IgD-negative memory B cell (primary cell): ENCODE measurements around the gene PRKCE. TPM values are rescaled to one million over a fixed set of nuclear protein-coding genes. Genes with fewer than 3 reads are reported as not detected.

Source experiments
- H3K27ac Mint-ChIP-seq, 3 donors: one replicate each; pipeline ENCODE4 v1.8.0; 2020 to 2022; ENCODE audit warnings: mild to moderate bottlenecking in 3 of 3, mixed read lengths in 3 of 3, moderate library complexity in 1 of 3
- H3K27me3 Mint-ChIP-seq: one replicate; pipeline ENCODE4 v1.8.0; 2021; ENCODE audit warnings: mixed read lengths
- H3K36me3 Mint-ChIP-seq: one replicate; pipeline ENCODE4 v1.8.0; 2020; ENCODE audit warnings: mild to moderate bottlenecking, mixed read lengths
- H3K4me1 Mint-ChIP-seq, 3 donors: one replicate each; pipeline ENCODE4 v1.8.0; 2020 to 2022; ENCODE audit warnings: mixed read lengths in 3 of 3, mild to moderate bottlenecking in 1 of 3
- H3K4me3 Mint-ChIP-seq, 4 donors: one replicate each; pipeline ENCODE4 v1.8.0; 2020 to 2022; ENCODE audit warnings: mild to moderate bottlenecking in 4 of 4, mixed read lengths in 4 of 4, moderate library complexity in 3 of 4
- H3K9me3 Mint-ChIP-seq, 3 donors: one replicate each; pipeline ENCODE4 v1.8.0; 2020 to 2021; ENCODE audit warnings: mixed read lengths in 3 of 3, mild to moderate bottlenecking in 1 of 3
- polyA plus RNA-seq: library from polyadenylated mRNA; unstranded; fragments of 300-500 nt; fragmentation: Illumina TruSeq; gene quantifications from one replicate; pipeline ENCODE4 v1.2.3, GENCODE V29; 2021

PRKCE gene
- polyA plus RNA-seq, 1 donor from 2014 or later = 12.7 TPM

DNA sequence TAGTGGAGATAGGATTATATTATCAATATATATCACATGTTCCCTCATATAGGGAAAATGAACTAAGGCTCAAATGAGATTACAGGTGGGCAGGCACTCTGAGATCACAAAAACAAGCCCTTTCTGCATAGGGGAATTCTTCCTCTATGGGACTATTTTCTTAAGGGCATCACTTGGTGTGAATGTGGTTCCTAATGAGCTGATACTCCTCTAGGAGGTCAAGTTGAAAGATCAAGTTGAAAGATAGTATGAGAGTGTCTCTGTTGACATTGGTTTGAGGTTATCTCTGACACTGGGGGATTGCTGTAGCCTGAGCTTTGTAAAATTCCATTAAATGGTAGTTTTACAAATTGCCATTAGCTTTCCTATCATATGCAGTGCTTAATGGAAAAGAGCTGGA, 270.4 kb downstream of the PRKCE start:
- H3K27me3 Mint-ChIP-seq = no peaks in the 10 kb centered on the region
- H3K27ac Mint-ChIP-seq = no peak overlapping the region
- H3K36me3 Mint-ChIP-seq = no peaks in the 10 kb centered on the region
- no peaks in the 10 kb centered on the region for H3K9me3 Mint-ChIP-seq
- H3K4me1 Mint-ChIP-seq = peaks cover 16 to 25% (median 20%) of the 10 kb centered on the region in 3 donors
- no peak overlapping the region for H3K4me3 Mint-ChIP-seq

DNA sequence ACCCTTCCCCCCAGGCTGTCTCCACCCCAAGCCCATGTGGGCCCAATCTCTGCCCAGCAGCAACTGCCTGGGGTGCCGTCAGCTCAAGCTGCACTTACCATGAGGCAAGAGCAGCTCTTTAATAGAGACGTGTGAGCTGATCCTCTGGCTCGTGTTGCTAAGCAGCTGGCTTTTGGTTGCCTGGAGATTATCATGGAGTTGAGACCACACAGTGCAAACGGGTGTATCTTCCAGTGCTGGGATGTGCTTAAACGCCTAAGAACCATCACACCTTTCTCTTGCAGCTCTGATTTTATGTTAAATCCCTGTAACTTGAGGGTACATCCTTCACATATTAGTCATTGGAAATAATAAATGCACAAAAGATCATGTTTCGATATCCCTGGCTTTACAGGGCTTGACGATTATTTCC, 271.1 kb downstream of the PRKCE start:
- H3K27me3 Mint-ChIP-seq = no peaks in the 10 kb centered on the region
- H3K4me3 Mint-ChIP-seq = no peak overlapping the region
- H3K36me3 Mint-ChIP-seq = no peaks in the 10 kb centered on the region
- H3K4me1 Mint-ChIP-seq = peaks cover 16 to 22% (median 20%) of the 10 kb centered on the region in 3 donors
- no peak overlapping the region for H3K27ac Mint-ChIP-seq
- no peaks in the 10 kb centered on the region for H3K9me3 Mint-ChIP-seq

DNA sequence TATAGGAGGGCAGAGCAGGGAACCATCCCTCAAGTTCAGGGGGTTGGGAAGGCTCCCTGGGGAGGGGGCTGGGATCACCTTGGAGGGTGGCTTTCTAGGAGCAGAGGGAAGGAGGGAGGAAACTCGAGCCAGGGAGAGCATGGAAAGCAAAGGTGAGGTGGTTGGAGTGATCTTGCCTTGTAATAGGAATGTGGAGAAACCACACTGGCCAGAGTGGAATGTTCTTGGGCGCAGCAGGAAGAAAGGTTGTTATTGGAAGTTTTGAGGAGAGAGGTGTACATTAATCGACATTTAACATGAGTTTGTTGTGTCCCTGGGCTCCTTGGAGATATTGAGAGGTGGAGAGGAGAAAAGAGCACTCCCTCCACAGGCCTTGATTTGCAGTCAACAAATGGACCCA, 272.2 kb downstream of the PRKCE start:
- no peaks in the 10 kb centered on the region for H3K27me3 Mint-ChIP-seq
- H3K4me3 Mint-ChIP-seq = no peak overlapping the region
- peaks cover 13 to 18% (median 15%) of the 10 kb centered on the region in 3 donors for H3K4me1 Mint-ChIP-seq
- H3K36me3 Mint-ChIP-seq = no peaks in the 10 kb centered on the region
- H3K27ac Mint-ChIP-seq = no peak overlapping the region
- no peaks in the 10 kb centered on the region for H3K9me3 Mint-ChIP-seq

DNA sequence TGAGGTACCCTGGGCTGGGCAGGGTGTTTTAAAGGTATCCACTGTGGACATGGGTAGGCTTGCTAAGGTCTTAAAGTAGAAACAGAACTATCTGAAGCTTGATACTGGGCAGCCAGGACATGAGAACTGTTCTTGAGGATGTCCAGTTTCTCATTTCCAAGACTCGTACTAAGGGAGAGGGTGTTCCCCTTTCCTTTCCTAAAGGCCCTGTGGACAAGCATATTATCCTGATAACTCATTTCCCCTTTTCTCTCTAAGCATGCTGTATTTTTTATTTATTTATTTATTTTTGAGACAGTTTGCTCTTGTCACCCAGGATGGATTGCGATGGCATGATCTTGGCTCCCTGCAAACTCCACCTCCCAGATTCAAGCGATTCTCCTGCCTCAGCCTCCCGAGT, 273.6 kb downstream of the PRKCE start:
- no peaks in the 10 kb centered on the region for H3K27me3 Mint-ChIP-seq
- H3K4me1 Mint-ChIP-seq = peaks cover 10 to 16% (median 10%) of the 10 kb centered on the region in 3 donors
- no peak overlapping the region for H3K27ac Mint-ChIP-seq
- peaks cover 6% of the 10 kb centered on the region for H3K36me3 Mint-ChIP-seq
- H3K4me3 Mint-ChIP-seq = no peak overlapping the region
- H3K9me3 Mint-ChIP-seq = no peaks in the 10 kb centered on the region

DNA sequence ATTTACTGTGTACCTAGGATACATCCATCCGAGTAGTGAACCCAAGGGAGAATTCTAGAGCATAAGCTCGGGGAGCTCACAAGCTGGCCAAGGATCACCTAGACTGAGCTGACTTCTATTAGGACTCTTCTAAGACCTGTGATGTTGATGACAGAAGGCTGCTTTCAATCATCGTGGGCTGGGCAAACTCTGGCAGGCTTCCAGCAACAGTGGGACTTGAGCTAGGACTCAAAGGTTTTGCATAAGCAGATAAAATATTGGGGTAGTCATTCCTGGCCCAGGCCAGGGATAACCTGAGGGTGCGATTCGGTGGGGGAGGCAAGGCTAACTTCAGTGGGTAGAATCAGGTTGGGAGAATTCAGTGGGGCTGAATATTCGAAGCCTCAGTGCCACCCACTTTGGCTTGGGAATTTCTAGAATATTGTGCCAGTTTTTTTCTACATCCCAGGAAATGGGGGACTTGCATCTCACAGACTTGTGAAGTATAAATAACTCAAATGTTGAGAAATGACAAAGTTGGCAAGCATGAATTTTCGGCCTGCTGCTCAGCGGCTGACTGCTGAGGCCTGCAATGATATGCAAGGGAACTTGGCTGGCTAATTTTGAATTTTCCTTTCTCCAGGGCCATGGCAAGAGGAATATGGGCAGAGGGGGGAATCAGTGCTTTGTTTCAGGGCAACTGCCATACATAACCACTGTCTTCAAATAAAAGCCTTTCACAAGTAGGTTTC, 274.3 kb downstream of the PRKCE start:
- peaks cover 7 to 18% (median 11%) of the 10 kb centered on the region in 3 donors for H3K4me1 Mint-ChIP-seq
- no peaks in the 10 kb centered on the region for H3K27me3 Mint-ChIP-seq
- peaks cover 7% of the 10 kb centered on the region for H3K36me3 Mint-ChIP-seq
- H3K9me3 Mint-ChIP-seq = no peaks in the 10 kb centered on the region
- H3K27ac Mint-ChIP-seq = no peak overlapping the region
- H3K4me3 Mint-ChIP-seq = no peak overlapping the region

DNA sequence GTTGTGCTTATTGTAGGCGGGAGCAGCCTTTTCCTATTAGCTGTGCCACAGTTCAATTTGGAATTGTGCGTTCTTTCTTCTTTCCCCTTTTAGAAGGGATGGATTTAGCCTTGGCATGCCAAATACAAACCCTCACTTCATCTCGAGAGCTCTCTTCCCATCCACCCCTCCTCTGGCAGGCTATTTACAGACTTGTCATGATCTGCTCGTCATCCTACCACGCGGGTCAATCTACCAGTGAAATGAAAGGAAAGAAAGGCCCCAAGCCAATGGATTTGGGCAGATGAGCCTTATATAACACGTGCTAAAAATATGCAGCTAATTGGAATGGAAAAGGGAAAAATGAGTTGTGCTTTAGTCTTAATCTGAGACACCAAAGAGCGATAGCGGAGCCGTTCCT, 277.5 kb downstream of the PRKCE start:
- Mint-ChIP-seq H3K27ac (no peak overlapping the region), H3K27me3 (no peaks in the 10 kb centered on the region), H3K36me3 (peaks cover 9% of the 10 kb centered on the region), H3K4me1 (peaks cover 11 to 21% (median 12%) of the 10 kb centered on the region in 3 donors), H3K4me3 (no peak overlapping the region), H3K9me3 (no peaks in the 10 kb centered on the region)

DNA sequence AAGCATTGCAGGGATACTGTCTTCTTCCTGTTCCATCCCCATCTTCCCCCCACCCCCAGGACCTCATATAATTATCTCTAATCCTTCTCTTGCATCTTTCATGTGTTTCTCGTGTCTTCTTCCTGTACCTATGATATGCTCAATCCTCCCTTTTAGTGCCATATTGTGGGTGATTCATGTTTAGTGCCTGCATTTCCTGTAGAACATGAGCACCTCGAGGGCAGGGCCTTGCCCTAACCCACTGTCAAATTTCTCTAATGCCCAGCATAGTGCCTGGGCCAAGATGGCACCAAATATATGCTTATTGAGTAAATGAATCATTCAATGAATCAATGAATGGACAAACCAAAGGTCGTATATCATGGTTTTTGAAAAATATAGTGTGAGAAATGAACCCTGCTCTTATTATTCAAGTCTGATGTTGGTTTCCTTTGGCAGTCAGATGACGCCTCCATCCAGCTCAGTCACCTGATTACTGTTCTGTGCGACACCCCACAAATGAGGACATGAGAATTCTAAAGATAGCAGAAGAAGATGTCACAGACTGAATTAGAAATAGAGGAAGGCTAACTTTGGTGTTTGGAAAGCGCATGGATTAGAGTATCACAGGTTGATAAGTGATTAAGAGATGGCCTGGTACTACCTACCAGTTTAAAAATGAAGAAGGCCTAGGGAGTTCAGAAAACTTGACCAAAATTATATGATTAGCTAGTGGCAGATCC, 278.4 kb downstream of the PRKCE start:
- H3K36me3 Mint-ChIP-seq = peaks cover 9% of the 10 kb centered on the region
- H3K9me3 Mint-ChIP-seq = no peaks in the 10 kb centered on the region
- H3K4me1 Mint-ChIP-seq = peaks cover 11 to 18% (median 12%) of the 10 kb centered on the region in 3 donors
- no peak overlapping the region for H3K4me3 Mint-ChIP-seq
- H3K27me3 Mint-ChIP-seq = no peaks in the 10 kb centered on the region
- peak overlapping the region in 2 of 3 donors; percentile 3 to 74 for H3K27ac Mint-ChIP-seq

DNA sequence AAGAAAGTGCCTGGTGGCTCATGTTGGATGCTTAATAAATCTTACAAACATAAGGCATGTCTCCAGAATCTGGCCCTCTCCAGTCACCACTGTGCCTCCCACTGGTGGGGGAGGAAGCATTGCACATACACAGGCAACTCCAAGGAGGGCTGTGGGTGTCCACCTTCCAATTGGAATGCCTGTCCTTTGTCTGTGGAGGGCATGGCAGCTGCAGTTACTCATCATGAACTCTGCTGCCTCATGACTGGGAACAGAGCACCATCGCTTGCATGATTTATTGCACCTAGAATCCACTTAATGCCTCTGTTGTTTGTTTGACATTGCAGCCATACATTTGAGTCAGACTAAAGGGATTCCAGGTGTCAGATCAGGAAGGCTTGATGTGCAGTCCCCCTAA, 278.9 kb downstream of the PRKCE start:
- Mint-ChIP-seq H3K4me1 (peaks cover 11 to 18% (median 12%) of the 10 kb centered on the region in 3 donors), H3K27ac (peak overlapping the region in 1 of 3 donors; percentile 3), H3K27me3 (no peaks in the 10 kb centered on the region), H3K36me3 (peaks cover 9% of the 10 kb centered on the region), H3K9me3 (no peaks in the 10 kb centered on the region), H3K4me3 (no peak overlapping the region)

DNA sequence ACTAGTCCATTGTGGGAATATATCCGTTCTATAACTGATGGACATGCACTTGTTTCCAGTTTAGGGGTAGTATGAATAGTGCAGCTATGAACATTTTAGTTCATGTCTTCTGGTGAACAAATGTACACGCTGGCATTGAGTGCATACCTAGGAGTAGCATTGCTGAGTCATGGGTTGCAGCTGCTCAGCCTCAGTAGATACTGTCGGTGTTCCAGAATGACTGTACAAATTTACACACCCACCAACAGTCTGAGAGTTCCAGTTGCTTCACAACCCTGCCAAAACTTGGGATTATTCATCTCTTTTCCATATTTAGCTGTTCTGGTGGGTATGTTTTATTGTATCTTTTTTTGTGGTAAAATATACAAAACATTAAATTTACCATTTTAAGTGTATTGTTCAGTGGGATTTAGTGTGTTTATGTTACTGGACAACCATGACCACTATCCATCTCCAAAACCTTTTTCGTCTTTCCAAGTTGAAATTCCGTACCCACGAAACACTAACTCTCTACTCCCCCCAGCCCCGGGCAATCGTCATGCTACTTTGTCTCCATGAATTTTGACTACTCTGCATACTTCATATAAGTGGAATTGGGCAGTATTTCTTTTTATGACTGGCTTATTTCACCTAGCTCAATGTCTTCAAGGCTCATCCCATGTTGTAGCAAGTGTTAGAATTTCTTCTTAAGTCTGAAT, 281.0 kb downstream of the PRKCE start:
- Mint-ChIP-seq H3K4me3 (no peak overlapping the region), H3K27me3 (no peaks in the 10 kb centered on the region), H3K9me3 (no peaks in the 10 kb centered on the region), H3K4me1 (peaks cover 12 to 18% (median 13%) of the 10 kb centered on the region in 3 donors), H3K36me3 (peaks cover 9% of the 10 kb centered on the region), H3K27ac (no peak overlapping the region)

DNA sequence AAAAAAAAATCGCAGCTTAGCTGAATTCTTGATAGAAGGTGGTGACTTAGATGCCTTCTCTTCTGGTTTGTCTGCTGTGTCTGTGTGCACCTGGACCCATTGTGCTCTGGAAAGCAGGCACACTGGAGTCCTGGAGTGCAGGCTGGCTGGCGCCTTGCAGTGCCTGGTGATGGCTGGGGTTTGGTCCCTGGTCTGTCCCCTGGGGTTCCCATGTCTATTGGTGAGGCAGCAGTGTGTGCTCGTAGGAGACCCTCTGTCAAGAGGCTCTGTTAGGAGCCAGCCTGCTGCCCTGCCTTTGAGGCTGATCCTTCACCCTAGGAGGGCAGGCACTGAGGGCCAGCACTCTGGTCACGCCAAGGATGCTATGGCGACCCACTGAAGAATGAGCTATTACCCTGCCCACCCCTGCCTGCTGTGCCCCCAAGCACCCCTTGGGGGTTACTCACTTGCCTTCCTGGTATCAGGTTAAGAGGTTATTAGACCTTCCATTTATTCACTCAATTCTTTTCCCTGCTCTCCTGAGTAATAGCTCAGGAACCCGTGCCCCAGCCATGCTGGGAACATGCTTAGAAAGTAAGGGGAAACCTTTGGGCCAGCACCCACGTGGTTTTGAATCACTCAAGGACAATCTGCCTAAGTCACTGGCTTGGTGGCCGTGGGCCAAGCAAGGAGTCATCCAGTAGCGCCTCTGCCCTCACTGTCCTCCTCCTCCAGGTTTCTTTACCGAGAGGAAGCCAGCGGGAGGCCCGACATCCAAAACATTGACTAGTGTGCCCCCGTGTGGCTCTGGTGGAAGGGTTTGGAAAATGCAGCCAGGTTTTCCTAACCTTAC, 284.5 kb downstream of the PRKCE start:
- Mint-ChIP-seq H3K4me1 (peaks cover 2 to 5% (median 3%) of the 10 kb centered on the region in 3 donors), H3K36me3 (peaks cover 2% of the 10 kb centered on the region), H3K27ac (peak overlapping the region in 1 of 3 donors; percentile 59)

DNA sequence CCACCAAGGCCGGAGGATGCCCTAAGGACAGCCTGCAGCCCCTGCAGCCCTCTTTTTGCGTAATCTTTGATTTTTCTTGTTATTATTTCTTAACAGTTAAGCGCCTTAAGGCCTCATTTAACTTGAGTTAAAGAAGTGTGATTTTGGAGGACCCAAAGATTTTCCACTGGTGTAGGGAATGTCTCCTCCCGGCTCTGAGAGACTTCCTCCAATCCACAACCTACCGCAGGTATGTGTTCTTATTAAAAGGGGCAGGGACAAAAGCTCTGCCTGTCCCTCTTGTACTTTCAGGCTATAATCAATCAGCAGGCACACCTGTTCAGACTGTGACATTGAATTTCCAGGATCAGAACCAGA, 285.1 kb downstream of the PRKCE start:
- H3K27me3 Mint-ChIP-seq = no peaks in the 10 kb centered on the region
- H3K4me1 Mint-ChIP-seq = peaks cover 2 to 5% (median 3%) of the 10 kb centered on the region in 3 donors
- H3K27ac Mint-ChIP-seq = no peak overlapping the region
- no peaks in the 10 kb centered on the region for H3K9me3 Mint-ChIP-seq
- no peak overlapping the region for H3K4me3 Mint-ChIP-seq
- peaks cover 3% of the 10 kb centered on the region for H3K36me3 Mint-ChIP-seq

More for the DNA sequence above, 284.5 kb downstream of the PRKCE start:
- Mint-ChIP-seq H3K4me3 (peak overlapping the region in 1 of 4 donors; percentile 87), H3K9me3 (no peaks in the 10 kb centered on the region), H3K27me3 (no peaks in the 10 kb centered on the region)

DNA sequence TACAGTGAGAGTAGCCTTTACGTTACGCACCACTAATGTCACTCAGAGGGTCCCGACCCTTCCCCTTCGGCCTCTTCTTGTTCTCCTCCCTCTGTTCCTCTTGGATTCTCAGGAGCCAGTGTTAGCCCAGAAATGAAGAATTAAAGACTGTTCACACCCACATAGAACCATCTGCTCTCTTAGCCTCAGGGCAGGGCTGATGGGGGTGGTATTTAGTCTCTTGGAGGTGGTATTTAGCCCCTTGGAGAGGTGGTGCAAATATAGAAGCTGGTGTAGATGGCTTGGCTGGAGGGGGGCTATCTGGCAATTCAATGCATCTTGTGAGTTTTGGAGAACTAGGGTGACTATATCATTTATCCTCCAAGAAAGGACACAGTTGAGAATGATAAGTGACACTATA, 286.5 kb downstream of the PRKCE start:
- H3K27me3 Mint-ChIP-seq = no peaks in the 10 kb centered on the region
- H3K27ac Mint-ChIP-seq = peak overlapping the region in 1 of 3 donors; percentile 60
- H3K9me3 Mint-ChIP-seq = no peaks in the 10 kb centered on the region
- peaks cover 0 to 3% (median 0%) of the 10 kb centered on the region in 3 donors for H3K4me1 Mint-ChIP-seq
- no peak overlapping the region for H3K4me3 Mint-ChIP-seq
- peaks cover 2% of the 10 kb centered on the region for H3K36me3 Mint-ChIP-seq

DNA sequence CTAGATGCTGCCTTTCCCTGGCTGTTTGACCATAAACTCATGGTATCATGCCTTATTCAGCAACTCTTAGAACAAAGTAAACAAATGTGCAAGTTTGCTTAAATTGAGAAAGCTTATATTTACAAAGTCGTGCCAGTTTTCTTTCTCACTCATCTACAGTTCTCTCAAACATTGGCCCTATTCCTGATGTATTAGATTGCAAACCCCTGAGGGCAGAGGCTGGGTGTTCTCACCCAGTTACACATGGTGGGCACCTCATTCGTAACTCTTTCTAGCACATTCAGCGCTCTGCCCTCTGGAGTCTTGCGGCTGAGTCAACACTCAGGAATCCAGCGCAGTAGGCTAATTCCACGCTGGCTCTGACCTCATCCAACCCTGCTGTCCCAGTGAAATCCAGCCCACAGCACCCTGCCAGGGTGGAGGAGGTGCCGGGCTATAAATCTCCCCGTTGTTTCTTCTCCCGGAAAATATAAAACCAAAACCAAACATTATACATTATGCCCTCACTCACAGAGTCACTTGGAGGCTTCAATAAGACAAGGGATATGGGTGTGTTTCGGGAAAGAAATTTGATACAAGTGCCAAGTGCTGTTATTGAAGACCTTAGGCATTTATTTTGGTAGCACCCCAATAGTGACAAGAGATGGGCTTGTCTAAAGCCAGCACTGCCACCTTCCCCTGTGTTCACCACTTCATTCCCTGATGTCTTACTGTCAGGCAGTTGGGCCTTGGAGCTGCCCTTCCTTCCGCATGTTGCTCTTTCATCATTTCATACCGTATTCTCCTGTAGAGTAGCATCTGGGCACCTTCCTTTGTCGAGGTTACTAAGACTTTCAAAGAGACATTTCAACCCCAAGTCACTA, 287.4 kb downstream of the PRKCE start:
- Mint-ChIP-seq H3K9me3 (no peaks in the 10 kb centered on the region), H3K4me1 (peaks cover 0 to 3% (median 0%) of the 10 kb centered on the region in 3 donors), H3K4me3 (no peak overlapping the region), H3K27ac (no peak overlapping the region), H3K36me3 (peaks cover 2% of the 10 kb centered on the region), H3K27me3 (no peaks in the 10 kb centered on the region)
